ENCODE data around the gene CFAP52.

DNA sequence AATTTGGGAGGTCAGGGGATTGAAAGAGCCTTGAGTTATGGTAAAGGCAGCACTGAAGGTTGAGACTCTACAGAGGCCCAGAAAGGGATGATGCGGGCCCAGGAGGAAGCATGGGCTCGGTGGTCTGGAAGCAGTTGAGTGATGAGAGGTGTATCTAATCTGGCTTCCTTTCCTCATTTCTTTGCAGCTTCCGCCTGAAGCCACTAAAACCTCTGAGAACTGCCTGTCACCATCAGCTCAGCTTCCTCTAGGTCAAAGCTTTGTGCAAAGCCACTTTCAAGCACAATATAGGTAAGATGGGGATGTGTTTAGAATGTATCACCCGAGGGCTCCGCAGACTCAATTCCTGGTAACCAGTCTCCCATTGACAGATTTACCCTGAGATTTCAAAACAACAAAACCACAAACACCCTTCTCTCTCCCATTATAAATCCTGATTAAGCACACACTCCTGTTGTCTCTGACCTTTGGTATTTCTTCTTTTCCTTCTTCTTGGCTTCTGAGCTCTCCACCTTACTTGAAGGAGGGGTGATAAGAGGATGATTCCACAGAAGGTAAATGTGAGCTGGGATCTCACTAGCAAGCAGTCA, 90.1 kb downstream of the CFAP52 start:
- TF ChIP-seq RCOR1 (IDR thresholded peaks at IDR 0.05; ENCODE audit: low read depth, low read length) (no peak), SMC3 (IDR thresholded peaks at IDR 0.05) (no peak), HOXA7 (CRISPR knock-in tag; IDR thresholded peaks at IDR 0.05) (no peak), POLR2A (IDR thresholded peaks at IDR 0.05; ENCODE audit: low read length) (no peak), EHMT2 (IDR thresholded peaks at IDR 0.05; ENCODE audit: low read depth) (no peak), MAFK (IDR thresholded peaks at IDR 0.05; ENCODE audit: partially characterized antibody) (no peak), POLR2AphosphoS2 (conservative IDR thresholded peaks at IDR 0.05; ENCODE audit: low read length) (no peak), CHD4 (IDR thresholded peaks at IDR 0.05; ENCODE audit: borderline replicate concordance) (no peak)
- TF ChIP-seq, protein P1, sequence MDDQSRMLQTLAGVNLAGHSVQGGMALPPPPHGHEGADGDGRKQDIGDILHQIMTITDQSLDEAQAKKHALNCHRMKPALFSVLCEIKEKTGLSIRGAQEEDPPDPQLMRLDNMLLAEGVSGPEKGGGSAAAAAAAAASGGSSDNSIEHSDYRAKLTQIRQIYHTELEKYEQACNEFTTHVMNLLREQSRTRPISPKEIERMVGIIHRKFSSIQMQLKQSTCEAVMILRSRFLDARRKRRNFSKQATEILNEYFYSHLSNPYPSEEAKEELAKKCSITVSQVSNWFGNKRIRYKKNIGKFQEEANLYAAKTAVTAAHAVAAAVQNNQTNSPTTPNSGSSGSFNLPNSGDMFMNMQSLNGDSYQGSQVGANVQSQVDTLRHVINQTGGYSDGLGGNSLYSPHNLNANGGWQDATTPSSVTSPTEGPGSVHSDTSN (IDR thresholded peaks at IDR 0.05), result no peak
- TF ChIP-seq, protein P2, sequence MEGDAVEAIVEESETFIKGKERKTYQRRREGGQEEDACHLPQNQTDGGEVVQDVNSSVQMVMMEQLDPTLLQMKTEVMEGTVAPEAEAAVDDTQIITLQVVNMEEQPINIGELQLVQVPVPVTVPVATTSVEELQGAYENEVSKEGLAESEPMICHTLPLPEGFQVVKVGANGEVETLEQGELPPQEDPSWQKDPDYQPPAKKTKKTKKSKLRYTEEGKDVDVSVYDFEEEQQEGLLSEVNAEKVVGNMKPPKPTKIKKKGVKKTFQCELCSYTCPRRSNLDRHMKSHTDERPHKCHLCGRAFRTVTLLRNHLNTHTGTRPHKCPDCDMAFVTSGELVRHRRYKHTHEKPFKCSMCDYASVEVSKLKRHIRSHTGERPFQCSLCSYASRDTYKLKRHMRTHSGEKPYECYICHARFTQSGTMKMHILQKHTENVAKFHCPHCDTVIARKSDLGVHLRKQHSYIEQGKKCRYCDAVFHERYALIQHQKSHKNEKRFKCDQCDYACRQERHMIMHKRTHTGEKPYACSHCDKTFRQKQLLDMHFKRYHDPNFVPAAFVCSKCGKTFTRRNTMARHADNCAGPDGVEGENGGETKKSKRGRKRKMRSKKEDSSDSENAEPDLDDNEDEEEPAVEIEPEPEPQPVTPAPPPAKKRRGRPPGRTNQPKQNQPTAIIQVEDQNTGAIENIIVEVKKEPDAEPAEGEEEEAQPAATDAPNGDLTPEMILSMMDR (IDR thresholded peaks at IDR 0.05), result no peak
- TF ChIP-seq, protein P3, sequence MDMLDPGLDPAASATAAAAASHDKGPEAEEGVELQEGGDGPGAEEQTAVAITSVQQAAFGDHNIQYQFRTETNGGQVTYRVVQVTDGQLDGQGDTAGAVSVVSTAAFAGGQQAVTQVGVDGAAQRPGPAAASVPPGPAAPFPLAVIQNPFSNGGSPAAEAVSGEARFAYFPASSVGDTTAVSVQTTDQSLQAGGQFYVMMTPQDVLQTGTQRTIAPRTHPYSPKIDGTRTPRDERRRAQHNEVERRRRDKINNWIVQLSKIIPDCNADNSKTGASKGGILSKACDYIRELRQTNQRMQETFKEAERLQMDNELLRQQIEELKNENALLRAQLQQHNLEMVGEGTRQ (IDR thresholded peaks at IDR 0.05), result no peak

Data from A549 (cell line).